Renal pelvis (tissue), 12 donors: ENCODE measurements around the gene LGALS3. TPM values are rescaled to one million over a fixed set of nuclear protein-coding genes. Genes with fewer than 3 reads are reported as not detected.
A peak's percentile ranks its signal among the peaks of the same experiment; 100 is the strongest.
"Not testable (repeated sequence)": the region's sequence is repeated elsewhere in the genome, so short reads cannot be mapped to it uniquely, and the experiment has no call there.

Source experiments
- DNase-seq: peaks from one replicate; pipeline ENCODE4 v3.0.0-alpha.2; 2013
- long read RNA-seq, 16 experiments: transcript quantifications; one replicate each; lab custom pipeline, GENCODE V29; 2026
- polyA plus RNA-seq, 3 donors: library from polyadenylated mRNA; unstranded; fragments of 120-200 nt; gene quantifications; one replicate each; pipeline ENCODE4 v1.2.1, GENCODE V29; 2013; ENCODE audit not compliant: insufficient read length in 3 of 3

Gene LGALS3
- 10 to 100 TPM; 17.1 to 19.3 (median 17.6) TPM for polyA plus RNA-seq
- long read RNA-seq, donor 1, transcript LGALS3-207 (4 exons, 1,734 nt): minor isoform, 6 of 59 reads
- long read RNA-seq, donor 1, transcript LGALS3-201 (6 exons, 1,146 nt): major isoform, 30 of 59 reads
- long read RNA-seq, donor 1, partial matches to known transcripts: 23 of 59 reads
- long read RNA-seq, donor 1, other reads (novel, unspliced or antisense): 0 of 59 reads
- long read RNA-seq, donor 2, transcript LGALS3-201 (6 exons, 1,146 nt): major isoform, 19 of 22 reads
- long read RNA-seq, donor 2, partial matches to known transcripts: 0 of 22 reads
- long read RNA-seq, donor 2, other reads (novel, unspliced or antisense): 0 of 22 reads
- long read RNA-seq, donor 3, transcript LGALS3-201 (6 exons, 1,146 nt): major isoform, 17 of 34 reads
- long read RNA-seq, donor 3, partial matches to known transcripts: 14 of 34 reads
- long read RNA-seq, donor 3, other reads (novel, unspliced or antisense): 0 of 34 reads
- long read RNA-seq, donor 4, transcript LGALS3-201 (6 exons, 1,146 nt): major isoform, 35 of 53 reads
- long read RNA-seq, donor 4, transcript LGALS3-207 (4 exons, 1,734 nt): minor isoform, 6 of 53 reads
- long read RNA-seq, donor 4, partial matches to known transcripts: 12 of 53 reads
- long read RNA-seq, donor 4, other reads (novel, unspliced or antisense): 0 of 53 reads
- long read RNA-seq, donor 5, transcript LGALS3-201 (6 exons, 1,146 nt): major isoform, 18 of 20 reads
- long read RNA-seq, donor 5, partial matches to known transcripts: 0 of 20 reads
- long read RNA-seq, donor 5, other reads (novel, unspliced or antisense): 0 of 20 reads
- long read RNA-seq, donor 6, transcript LGALS3-201 (6 exons, 1,146 nt): major isoform, 17 of 20 reads
- long read RNA-seq, donor 6, partial matches to known transcripts: 0 of 20 reads
- long read RNA-seq, donor 6, other reads (novel, unspliced or antisense): 0 of 20 reads
- long read RNA-seq, donor 7, transcript LGALS3-207 (4 exons, 1,734 nt): minor isoform, 7 of 58 reads
- long read RNA-seq, donor 7, transcript LGALS3-201 (6 exons, 1,146 nt): major isoform, 30 of 58 reads
- long read RNA-seq, donor 7, partial matches to known transcripts: 21 of 58 reads
- long read RNA-seq, donor 7, other reads (novel, unspliced or antisense): 0 of 58 reads
- long read RNA-seq, donor 8, transcript LGALS3-207 (4 exons, 1,734 nt): minor isoform, 6 of 70 reads
- long read RNA-seq, donor 8, transcript LGALS3-201 (6 exons, 1,146 nt): major isoform, 30 of 70 reads
- long read RNA-seq, donor 8, partial matches to known transcripts: 34 of 70 reads
- long read RNA-seq, donor 8, other reads (novel, unspliced or antisense): 0 of 70 reads
- long read RNA-seq, donor 9, transcript LGALS3-201 (6 exons, 1,146 nt): major isoform, 25 of 36 reads
- long read RNA-seq, donor 9, partial matches to known transcripts: 9 of 36 reads
- long read RNA-seq, donor 9, other reads (novel, unspliced or antisense): 0 of 36 reads
- long read RNA-seq, donor 10, transcript LGALS3-201 (6 exons, 1,146 nt): major isoform, 14 of 24 reads
- long read RNA-seq, donor 10, partial matches to known transcripts: 6 of 24 reads
- long read RNA-seq, donor 10, other reads (novel, unspliced or antisense): 0 of 24 reads
- long read RNA-seq, donor 11, transcript LGALS3-201 (6 exons, 1,146 nt): major isoform, 7 of 17 reads
- long read RNA-seq, donor 11, partial matches to known transcripts: 7 of 17 reads
- long read RNA-seq, donor 11, other reads (novel, unspliced or antisense): 0 of 17 reads
- long read RNA-seq, donor 12, transcript LGALS3-201 (6 exons, 1,146 nt): major isoform, 26 of 50 reads
- long read RNA-seq, donor 12, partial matches to known transcripts: 21 of 50 reads
- long read RNA-seq, donor 12, other reads (novel, unspliced or antisense): 0 of 50 reads
- long read RNA-seq, donor 13, transcript LGALS3-201 (6 exons, 1,146 nt): major isoform, 14 of 26 reads
- long read RNA-seq, donor 13, transcript LGALS3-207 (4 exons, 1,734 nt): minor isoform, 5 of 26 reads
- long read RNA-seq, donor 13, partial matches to known transcripts: 6 of 26 reads
- long read RNA-seq, donor 13, other reads (novel, unspliced or antisense): 0 of 26 reads
- long read RNA-seq, donor 14: 0 reads
- long read RNA-seq, donor 15: 0 reads
- long read RNA-seq, donor 16, transcript LGALS3-201 (6 exons, 1,146 nt): major isoform, 26 of 43 reads
- long read RNA-seq, donor 16, partial matches to known transcripts: 13 of 43 reads
- long read RNA-seq, donor 16, other reads (novel, unspliced or antisense): 0 of 43 reads

GRCh38 chr14:55129086-55129427, at the start of gene LGALS3:
Gene LGALS3 (plus strand): TSS chr14:55129252. CDS start chr14:55137374, 8,122 bp downstream.
- DNase-seq: no peak

GRCh38 chr14:55079961-55080360, 49.1 kb upstream of the LGALS3 start:
- DNase-seq: not testable (repeated sequence)

DNA sequence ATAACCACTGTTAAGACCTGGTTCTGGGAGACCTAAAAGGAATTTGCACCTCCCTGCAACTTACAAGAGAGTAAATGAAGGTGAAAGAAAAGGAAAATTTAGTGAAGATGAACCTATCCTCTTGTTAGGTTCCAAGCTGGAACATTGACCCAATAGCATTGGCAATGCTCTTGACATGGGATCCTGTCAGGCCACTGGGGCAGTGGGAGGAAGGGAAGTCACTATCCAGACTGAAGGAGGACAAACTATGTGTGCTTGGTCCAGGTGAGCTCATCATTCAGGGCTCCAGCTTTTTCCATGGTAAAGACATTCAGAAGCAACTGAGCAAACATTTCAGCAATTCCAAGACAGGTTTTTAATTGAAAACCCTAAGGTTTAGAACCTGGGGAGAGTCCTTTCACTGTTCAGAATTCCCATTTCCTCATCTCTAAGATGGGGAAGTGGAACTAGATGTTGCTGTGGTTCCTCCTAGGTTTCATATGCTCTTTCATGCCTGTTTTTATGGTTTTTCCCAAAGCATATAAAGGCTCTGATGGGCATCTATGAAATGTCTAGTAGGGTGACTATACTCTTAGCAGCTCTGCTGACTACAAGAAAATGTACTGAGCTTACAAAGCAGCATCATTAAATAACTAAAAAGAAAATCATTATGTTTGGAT, 44.5 kb upstream of the LGALS3 start:
- no peak for DNase-seq

GRCh38 chr14:55085060-55085660, 43.9 kb upstream of the LGALS3 start:
- DNase-seq: no peak

DNA sequence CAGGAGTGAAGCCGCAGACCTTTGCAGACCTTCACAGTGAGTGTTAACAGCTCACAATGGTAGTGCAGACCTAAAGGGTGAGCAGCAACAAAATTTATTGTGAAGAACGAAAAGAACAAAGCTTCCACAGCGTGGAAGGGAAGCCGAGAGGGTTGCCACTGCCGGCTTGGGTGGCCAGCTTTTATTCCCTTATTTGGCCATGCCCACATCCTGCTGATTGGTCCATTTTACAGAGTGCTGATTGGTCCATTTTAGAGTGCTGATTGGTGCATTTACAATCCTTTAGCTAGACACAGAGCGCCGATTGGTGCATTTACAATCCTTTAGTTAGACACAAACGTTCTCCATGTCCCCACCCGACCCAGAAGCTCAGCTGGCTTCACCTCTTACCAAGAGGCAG, 42.1 kb upstream of the LGALS3 start:
- DNase-seq: no peak

- DNase-seq: no peak
Observed at GRCh38 chr14:55088356-55088755, 40.7 kb upstream of the LGALS3 start.

DNA sequence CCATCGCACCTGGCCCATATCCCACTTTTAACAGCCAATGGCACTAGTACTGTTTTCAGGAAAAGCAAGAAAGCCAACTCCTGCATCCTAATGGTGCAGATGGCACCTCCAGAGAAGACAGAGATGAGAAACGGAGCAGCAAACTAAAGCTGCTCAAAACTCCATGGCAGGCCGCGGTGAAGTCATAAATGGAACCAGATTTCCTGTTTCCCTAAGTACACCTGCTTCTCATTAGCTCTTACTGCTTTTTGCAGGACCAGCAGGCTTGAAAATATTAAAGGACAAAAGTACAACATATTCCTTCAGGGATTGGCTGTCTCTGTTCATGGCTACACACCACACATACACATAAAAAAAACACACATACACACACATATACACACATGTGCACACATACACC, 36.7 kb upstream of the LGALS3 start:
- no peak for DNase-seq

DNA sequence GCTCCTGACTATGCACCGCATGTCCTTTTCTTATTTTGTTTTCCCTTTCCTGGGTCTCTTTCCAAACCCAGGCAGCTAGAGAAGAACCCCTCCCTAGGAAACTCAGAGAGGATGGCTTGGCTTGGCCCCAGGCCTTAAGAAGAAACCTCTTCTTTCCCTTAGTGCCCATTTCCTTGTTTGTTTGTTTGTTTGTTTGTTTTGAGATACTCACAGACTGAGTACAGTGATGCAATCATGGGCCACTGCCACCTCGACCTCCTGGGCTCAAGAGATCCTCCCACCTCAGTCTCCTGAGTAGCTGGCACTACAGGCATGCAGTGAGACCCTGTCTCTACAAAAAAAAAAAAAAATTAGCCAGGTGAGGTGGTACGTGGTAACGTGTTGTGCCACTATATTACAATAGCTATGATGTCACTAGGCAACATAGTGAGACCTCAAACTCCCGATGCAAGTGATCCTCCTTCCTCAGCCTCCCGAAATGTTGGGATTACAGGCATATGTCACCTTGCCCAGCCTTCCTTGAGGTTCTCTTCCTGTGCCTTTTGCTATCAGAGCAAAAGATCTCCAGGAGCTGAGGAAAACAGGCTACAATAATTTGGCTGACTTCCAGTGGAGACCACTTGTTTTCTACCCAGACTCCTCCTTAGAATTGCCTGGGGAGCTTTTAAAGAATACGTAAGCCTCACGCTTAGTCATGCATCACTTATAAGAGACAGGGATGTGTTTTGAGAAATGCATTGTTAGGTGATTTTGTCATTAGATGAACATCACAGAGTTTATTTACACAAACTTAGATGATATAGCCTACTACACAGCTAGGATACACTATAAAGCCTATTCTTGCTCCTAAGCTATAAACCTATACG, 34.5 kb upstream of the LGALS3 start:
- DNase-seq: no peak

- DNase-seq: no peak
Observed at GRCh38 chr14:55097881-55098560, 31.0 kb upstream of the LGALS3 start.

DNA sequence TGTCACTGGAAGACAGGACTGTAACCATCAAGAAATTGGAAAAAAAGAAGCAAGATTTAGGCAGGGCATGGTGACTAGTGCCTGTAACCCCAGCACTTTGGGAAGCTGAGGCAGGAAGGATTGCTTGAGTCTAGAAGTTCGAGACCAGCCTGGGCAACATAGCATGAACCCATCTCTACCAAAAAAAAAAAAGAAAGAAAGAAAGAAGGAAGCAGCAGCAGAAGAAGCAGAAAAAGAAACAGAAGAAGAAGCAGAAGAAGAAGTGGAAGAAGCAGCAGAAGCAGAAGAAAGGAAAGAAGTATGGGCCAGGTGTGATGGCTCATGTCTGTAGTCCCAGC, 30.5 kb upstream of the LGALS3 start:
- no peak for DNase-seq

- DNase-seq: no peak
Observed at GRCh38 chr14:55099756-55100155, 29.3 kb upstream of the LGALS3 start.

- no peak for DNase-seq
Observed at GRCh38 chr14:55101698-55102097, 27.4 kb upstream of the LGALS3 start.

DNA sequence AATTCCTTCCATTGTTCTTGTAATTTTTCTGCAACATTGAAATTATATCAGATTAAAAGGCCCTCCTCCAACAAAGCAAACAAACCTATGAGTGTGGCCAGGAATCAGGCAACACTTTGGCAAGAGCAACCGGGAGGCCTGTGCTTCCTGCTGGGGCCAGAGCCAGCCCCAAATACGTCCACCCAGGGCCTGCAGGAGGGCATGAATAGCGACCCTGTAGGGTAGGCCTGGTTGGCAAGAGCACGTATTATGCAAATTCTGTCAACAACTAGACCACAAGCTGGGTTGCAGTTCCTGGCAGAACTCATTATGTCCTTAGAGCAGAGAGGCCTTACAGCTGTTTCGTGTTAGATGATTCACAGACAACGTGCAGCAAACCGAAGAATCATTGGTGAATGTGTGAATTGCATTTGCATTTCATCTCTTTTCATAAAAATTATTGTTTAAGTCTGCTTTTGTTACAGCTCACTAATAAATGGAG, 26.9 kb upstream of the LGALS3 start:
- DNase-seq: no peak

DNA sequence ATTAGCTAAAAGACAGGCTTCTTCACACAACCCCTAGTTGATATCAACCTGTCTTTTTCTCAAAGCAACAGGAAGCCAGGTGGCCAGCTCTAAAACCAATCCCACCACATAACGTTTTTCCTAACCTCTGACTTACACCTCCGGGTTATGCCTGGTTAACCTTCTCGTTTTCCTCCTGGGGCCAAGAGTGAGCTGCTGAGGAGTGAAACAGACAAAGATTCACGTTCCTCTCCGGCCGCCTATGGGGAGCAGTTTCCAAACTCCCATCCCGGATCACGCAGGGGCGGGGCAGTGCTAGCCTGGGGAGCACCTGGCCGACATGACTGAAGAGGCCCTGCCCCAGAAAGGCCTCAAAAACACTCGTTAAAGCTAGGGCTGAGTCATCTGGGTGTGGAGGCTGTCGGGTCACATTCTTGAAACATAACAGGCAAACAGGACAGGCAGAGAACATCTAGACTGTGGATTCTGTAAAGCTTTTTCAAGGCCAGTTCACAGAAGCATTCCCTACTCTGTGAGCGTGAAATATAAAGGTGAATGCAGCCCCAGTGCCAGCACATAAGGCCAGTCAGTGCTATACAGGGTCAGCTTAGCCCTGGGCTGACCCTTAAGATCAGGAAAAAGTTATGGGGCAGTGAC, 25.9 kb upstream of the LGALS3 start:
- peak; percentile 51 for DNase-seq

GRCh38 chr14:55103971-55104954, 24.8 kb upstream of the LGALS3 start:
- DNase-seq: no peak
